Measurements from ENCODE around the gene LRMDA.

DNA sequence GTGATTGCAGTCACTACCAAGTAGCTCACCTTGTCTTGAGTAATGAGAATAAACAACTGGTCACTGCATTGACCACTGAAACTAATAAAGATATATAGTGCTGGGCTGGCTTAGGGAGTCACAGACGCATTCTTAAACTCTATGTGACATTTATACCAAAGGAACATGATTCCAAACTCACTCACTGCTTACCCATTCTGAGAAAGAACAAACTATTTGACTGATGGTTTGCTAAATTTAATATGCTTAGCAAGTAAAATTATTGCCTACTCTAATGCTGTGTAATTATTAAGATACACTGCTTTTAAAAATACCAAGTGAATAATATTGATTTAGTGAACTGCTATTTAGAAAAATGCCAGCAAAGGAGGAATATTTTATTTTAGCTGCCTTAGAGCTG, 191.1 kb downstream of the LRMDA start:
- TF ChIP-seq, protein P1, sequence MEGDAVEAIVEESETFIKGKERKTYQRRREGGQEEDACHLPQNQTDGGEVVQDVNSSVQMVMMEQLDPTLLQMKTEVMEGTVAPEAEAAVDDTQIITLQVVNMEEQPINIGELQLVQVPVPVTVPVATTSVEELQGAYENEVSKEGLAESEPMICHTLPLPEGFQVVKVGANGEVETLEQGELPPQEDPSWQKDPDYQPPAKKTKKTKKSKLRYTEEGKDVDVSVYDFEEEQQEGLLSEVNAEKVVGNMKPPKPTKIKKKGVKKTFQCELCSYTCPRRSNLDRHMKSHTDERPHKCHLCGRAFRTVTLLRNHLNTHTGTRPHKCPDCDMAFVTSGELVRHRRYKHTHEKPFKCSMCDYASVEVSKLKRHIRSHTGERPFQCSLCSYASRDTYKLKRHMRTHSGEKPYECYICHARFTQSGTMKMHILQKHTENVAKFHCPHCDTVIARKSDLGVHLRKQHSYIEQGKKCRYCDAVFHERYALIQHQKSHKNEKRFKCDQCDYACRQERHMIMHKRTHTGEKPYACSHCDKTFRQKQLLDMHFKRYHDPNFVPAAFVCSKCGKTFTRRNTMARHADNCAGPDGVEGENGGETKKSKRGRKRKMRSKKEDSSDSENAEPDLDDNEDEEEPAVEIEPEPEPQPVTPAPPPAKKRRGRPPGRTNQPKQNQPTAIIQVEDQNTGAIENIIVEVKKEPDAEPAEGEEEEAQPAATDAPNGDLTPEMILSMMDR (conservative IDR thresholded peaks at IDR 0.05; ENCODE audit: low read depth, low read length), result no peak
- no peak for TF ChIP-seq EZH2 (IDR thresholded peaks at IDR 0.05; ENCODE audit: borderline replicate concordance, low read depth, low read length, poor library complexity, severe bottlenecking)
